ENCODE data around the gene OPHN1. TPM values are rescaled to one million over a fixed set of nuclear protein-coding genes. Genes with fewer than 3 reads are reported as not detected.

Gene OPHN1
- total RNA-seq, 1 donor from 2014 or later: 10.9 TPM

- Mint-ChIP-seq H3K36me3 (ENCODE audit: unreplicated experiment) (no peaks in the 10 kb centered on the region), H3K27me3 (ENCODE audit: unreplicated experiment) (no peaks in the 10 kb centered on the region), H3K4me1 (ENCODE audit: unreplicated experiment) (no peaks in the 10 kb centered on the region), H3K4me3 (ENCODE audit: unreplicated experiment) (no peak overlapping the region), H3K9me3 (ENCODE audit: unreplicated experiment) (peaks cover 11% of the 10 kb centered on the region), H3K27ac (ENCODE audit: unreplicated experiment) (no peak overlapping the region)
- TF ChIP-seq, protein P1, sequence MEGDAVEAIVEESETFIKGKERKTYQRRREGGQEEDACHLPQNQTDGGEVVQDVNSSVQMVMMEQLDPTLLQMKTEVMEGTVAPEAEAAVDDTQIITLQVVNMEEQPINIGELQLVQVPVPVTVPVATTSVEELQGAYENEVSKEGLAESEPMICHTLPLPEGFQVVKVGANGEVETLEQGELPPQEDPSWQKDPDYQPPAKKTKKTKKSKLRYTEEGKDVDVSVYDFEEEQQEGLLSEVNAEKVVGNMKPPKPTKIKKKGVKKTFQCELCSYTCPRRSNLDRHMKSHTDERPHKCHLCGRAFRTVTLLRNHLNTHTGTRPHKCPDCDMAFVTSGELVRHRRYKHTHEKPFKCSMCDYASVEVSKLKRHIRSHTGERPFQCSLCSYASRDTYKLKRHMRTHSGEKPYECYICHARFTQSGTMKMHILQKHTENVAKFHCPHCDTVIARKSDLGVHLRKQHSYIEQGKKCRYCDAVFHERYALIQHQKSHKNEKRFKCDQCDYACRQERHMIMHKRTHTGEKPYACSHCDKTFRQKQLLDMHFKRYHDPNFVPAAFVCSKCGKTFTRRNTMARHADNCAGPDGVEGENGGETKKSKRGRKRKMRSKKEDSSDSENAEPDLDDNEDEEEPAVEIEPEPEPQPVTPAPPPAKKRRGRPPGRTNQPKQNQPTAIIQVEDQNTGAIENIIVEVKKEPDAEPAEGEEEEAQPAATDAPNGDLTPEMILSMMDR (IDR thresholded peaks at IDR 0.05): no peak
- DNase-seq (ENCODE audit: extremely low spot score, unreplicated experiment): no peak
Measured at GRCh38 chrX:68376373-68376772, 56.9 kb downstream of the OPHN1 start.

- DNase-seq (ENCODE audit: extremely low spot score, unreplicated experiment): no peak
- no peak overlapping the region for H3K27ac Mint-ChIP-seq (ENCODE audit: unreplicated experiment)
- H3K27me3 Mint-ChIP-seq (ENCODE audit: unreplicated experiment): no peaks in the 10 kb centered on the region
- peaks cover 6% of the 10 kb centered on the region for H3K9me3 Mint-ChIP-seq (ENCODE audit: unreplicated experiment)
- H3K4me1 Mint-ChIP-seq (ENCODE audit: unreplicated experiment): no peaks in the 10 kb centered on the region
- H3K36me3 Mint-ChIP-seq (ENCODE audit: unreplicated experiment): no peaks in the 10 kb centered on the region
- H3K4me3 Mint-ChIP-seq (ENCODE audit: unreplicated experiment): no peak overlapping the region
- TF ChIP-seq, protein P1 (IDR thresholded peaks at IDR 0.05): no peak
Measured at GRCh38 chrX:68375803-68376202, 57.5 kb downstream of the OPHN1 start.

DNA sequence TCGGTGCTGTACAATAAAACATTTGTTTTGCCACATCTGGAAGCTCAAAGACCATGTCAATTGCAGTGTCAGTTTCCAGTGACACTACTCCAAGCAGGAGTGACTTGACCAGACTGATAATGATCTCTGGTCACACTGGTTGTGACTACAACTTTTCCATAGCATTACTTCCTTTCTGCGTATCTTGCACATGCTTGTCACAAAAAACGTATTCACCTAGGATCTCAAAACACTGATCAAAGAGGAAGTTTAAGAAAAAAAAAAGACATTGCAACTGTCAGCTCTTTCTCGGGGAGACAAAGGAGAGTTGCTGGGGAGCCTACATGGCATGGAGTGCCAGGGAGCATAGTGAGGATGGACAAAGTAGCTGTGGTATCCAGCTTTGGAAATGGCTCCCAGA, 60.6 kb downstream of the OPHN1 start:
- Mint-ChIP-seq H3K4me3 (ENCODE audit: unreplicated experiment) (no peak overlapping the region), H3K27me3 (ENCODE audit: unreplicated experiment) (no peaks in the 10 kb centered on the region), H3K4me1 (ENCODE audit: unreplicated experiment) (no peaks in the 10 kb centered on the region), H3K36me3 (ENCODE audit: unreplicated experiment) (no peaks in the 10 kb centered on the region), H3K9me3 (ENCODE audit: unreplicated experiment) (peaks cover 11% of the 10 kb centered on the region), H3K27ac (ENCODE audit: unreplicated experiment) (no peak overlapping the region)
- TF ChIP-seq, protein P1 (IDR thresholded peaks at IDR 0.05): no peak
- DNase-seq (ENCODE audit: extremely low spot score, unreplicated experiment): no peak

DNA sequence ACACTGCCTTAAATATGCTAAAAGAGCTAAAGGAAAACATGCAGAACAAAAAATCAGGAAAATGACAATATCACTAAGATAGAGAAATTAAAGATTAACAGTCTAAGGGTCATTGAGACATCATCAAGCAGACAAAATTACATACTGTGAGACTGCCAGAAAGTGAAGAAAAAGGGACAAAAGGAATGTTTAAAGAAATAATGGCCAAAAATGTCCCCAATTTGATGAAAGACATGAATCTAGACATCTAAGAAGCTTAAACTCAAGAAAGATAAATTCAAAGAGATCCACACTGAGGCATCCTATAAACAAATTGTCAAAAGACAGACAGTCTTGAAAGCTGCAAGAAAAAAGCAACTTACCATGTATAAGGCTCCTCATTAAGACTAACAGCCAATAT, 63.7 kb downstream of the OPHN1 start:
- Mint-ChIP-seq H3K27me3 (ENCODE audit: unreplicated experiment) (no peaks in the 10 kb centered on the region), H3K27ac (ENCODE audit: unreplicated experiment) (no peak overlapping the region), H3K36me3 (ENCODE audit: unreplicated experiment) (no peaks in the 10 kb centered on the region), H3K4me1 (ENCODE audit: unreplicated experiment) (peaks cover 10% of the 10 kb centered on the region), H3K4me3 (ENCODE audit: unreplicated experiment) (no peak overlapping the region), H3K9me3 (ENCODE audit: unreplicated experiment) (peaks cover 11% of the 10 kb centered on the region)
- TF ChIP-seq, protein P1 (IDR thresholded peaks at IDR 0.05): no peak
- DNase-seq (ENCODE audit: extremely low spot score, unreplicated experiment): no peak

DNA sequence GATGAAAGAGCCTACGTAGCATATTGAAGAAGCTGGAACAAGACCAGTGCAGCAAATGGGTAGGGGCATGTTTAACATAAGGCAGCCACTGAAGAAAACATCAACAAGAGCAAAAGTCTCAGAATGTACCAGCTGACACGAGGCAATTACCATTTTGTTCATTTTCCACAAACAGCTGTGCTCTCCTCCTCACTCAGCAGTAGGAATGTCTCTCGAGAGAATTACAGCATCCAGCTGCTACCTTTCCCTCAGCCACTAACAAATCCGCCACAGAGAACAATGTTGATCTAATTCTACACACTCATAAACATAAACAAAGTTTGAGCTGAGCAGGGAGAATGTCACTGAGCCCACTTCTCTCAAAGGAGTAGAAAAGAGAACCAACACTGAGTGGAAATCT, 68.0 kb downstream of the OPHN1 start:
- peaks cover 7% of the 10 kb centered on the region for H3K9me3 Mint-ChIP-seq (ENCODE audit: unreplicated experiment)
- H3K27ac Mint-ChIP-seq (ENCODE audit: unreplicated experiment): peak overlapping the region; percentile 31
- DNase-seq (ENCODE audit: extremely low spot score, unreplicated experiment): no peak
- H3K4me3 Mint-ChIP-seq (ENCODE audit: unreplicated experiment): no peak overlapping the region
- TF ChIP-seq, protein P1 (IDR thresholded peaks at IDR 0.05): no peak
- no peaks in the 10 kb centered on the region for H3K27me3 Mint-ChIP-seq (ENCODE audit: unreplicated experiment)
- no peaks in the 10 kb centered on the region for H3K36me3 Mint-ChIP-seq (ENCODE audit: unreplicated experiment)
- H3K4me1 Mint-ChIP-seq (ENCODE audit: unreplicated experiment): peaks cover 10% of the 10 kb centered on the region

Data from osteocyte (in vitro differentiated cells).